D721Med (cell line): Measurements from ENCODE around the gene LSM12.
"Not testable (repeated sequence)": the region's sequence is repeated elsewhere in the genome, so short reads cannot be mapped to it uniquely, and the experiment has no call there.

Experiments used
- DNase-seq: peaks from one replicate; pipeline ENCODE4 v3.0.0; 2011; ENCODE audit warnings: low spot score; ENCODE audit not compliant: insufficient read length
- FAIRE-seq: peaks from 2 replicates; lab custom pipeline; 2011; peaks lifted over from hg19 to GRCh38; lab: Jason Lieb, UNC
- CTCF ChIP-seq: IDR thresholded peaks from 2 replicates; pipeline ENCODE4 v1.5.1; 2012; ENCODE audit warnings: mild to moderate bottlenecking, control low read depth; ENCODE audit not compliant: insufficient read depth; ENCODE audit errors: missing control alignments

LSM12 gene

GRCh38 chr17:44037471-44037870, 29.0 kb downstream of the LSM12 start:
- no peak for DNase-seq
- no peak for TF ChIP-seq CTCF
- no peak for FAIRE-seq

- not testable (repeated sequence) for FAIRE-seq, DNase-seq
Observed at GRCh38 chr17:44034688-44035087, 31.8 kb downstream of the LSM12 start.

- no peak for DNase-seq
- TF ChIP-seq CTCF: no peak
- FAIRE-seq: no peak
Observed at GRCh38 chr17:44033861-44034408, 32.5 kb downstream of the LSM12 start.

GRCh38 chr17:44030482-44030881, 36.0 kb downstream of the LSM12 start:
- DNase-seq: no peak
- TF ChIP-seq CTCF: no peak
- FAIRE-seq: no peak

GRCh38 chr17:44029736-44030135, 36.7 kb downstream of the LSM12 start:
- no peak for FAIRE-seq
- no peak for DNase-seq
- no peak for TF ChIP-seq CTCF

GRCh38 chr17:44024853-44025252, 41.6 kb downstream of the LSM12 start:
- no peak for TF ChIP-seq CTCF
- no peak for DNase-seq
- no peak for FAIRE-seq

GRCh38 chr17:44024271-44024663, 42.2 kb downstream of the LSM12 start:
- DNase-seq (peak; percentile 71), FAIRE-seq (no peak)
- peak; percentile 13 for TF ChIP-seq CTCF

GRCh38 chr17:44023545-44024270, 42.8 kb downstream of the LSM12 start:
- no peak for TF ChIP-seq CTCF
- no peak for DNase-seq
- no peak for FAIRE-seq
